IMR-90 (cell line): Measurements from ENCODE around the gene PXN. TPM values are rescaled to one million over a fixed set of nuclear protein-coding genes. Genes with fewer than 3 reads are reported as not detected.

ENCODE experiments used
- CEBPB ChIP-seq: IDR thresholded peaks from 2 replicates; pipeline ENCODE4 v1.6.1; 2012; ENCODE audit warnings: low read depth, low read length, improper control_type of control experiment
- CHD1 ChIP-seq: IDR thresholded peaks from 2 replicates; pipeline ENCODE4 v1.6.1; 2012; ENCODE audit warnings: low read depth, low read length, improper control_type of control experiment
- CTCF ChIP-seq: conservative IDR thresholded peaks from 2 replicates; pipeline ENCODE4 v1.5.1; 2012; ENCODE audit warnings: mild to moderate bottlenecking, low read depth, low read length, improper control_type of control experiment
- MAFK ChIP-seq: IDR thresholded peaks from 2 replicates; pipeline ENCODE4 v1.6.1; 2012; ENCODE audit warnings: low read depth, low read length, improper control_type of control experiment
- MXI1 ChIP-seq: IDR thresholded peaks from 2 replicates; pipeline ENCODE4 v1.6.1; 2012; ENCODE audit warnings: low read depth, mild to moderate bottlenecking, low read length, moderate library complexity, borderline replicate concordance
- RCOR1 ChIP-seq: IDR thresholded peaks from 2 replicates; pipeline ENCODE4 v1.6.1; 2012; ENCODE audit warnings: mild to moderate bottlenecking, low read length, improper control_type of control experiment; ENCODE audit not compliant: insufficient replicate concordance
- polyA plus RNA-seq, 3 experiments: library from polyadenylated mRNA; depleted of rRNA; stranded (reverse); fragments of >200 nt; gene quantifications; 2 replicates each; pipeline ENCODE4 v1.2.3, GENCODE V29; 2012; ENCODE audit warnings: low replicate concordance in 1 of 3
- total RNA-seq: library from RNA; depleted of rRNA; stranded (reverse); fragments of >200 nt; gene quantifications from 2 replicates; pipeline ENCODE4 v1.2.3, GENCODE V29; 2012

The PXN gene
- total and polyA plus RNA-seq, 2 of the 4 experiments (the other 2 are of a cell fraction): 46.6 to 134 TPM

GRCh38 chr12:120229487-120230325, 35.8 kb downstream of the PXN start (continued):
- no peak for TF ChIP-seq CTCF
- TF ChIP-seq MAFK: peak; percentile 97
- peak; percentile 8; the same call in 1 of the 2 replicates for TF ChIP-seq CEBPB
- no peak for TF ChIP-seq MXI1
- no peak for TF ChIP-seq RCOR1
- no peak for TF ChIP-seq CHD1
